GM12801 (cell line): ENCODE data around the gene AEN.

Experiments
- TF ChIP-seq, protein P1 (sequence below): IDR thresholded peaks from one replicate; pipeline ENCODE4 v1.5.1; 2011; ENCODE audit warnings: control low read depth; ENCODE audit not compliant: insufficient read length; ENCODE audit errors: extremely low read depth

Gene AEN

DNA sequence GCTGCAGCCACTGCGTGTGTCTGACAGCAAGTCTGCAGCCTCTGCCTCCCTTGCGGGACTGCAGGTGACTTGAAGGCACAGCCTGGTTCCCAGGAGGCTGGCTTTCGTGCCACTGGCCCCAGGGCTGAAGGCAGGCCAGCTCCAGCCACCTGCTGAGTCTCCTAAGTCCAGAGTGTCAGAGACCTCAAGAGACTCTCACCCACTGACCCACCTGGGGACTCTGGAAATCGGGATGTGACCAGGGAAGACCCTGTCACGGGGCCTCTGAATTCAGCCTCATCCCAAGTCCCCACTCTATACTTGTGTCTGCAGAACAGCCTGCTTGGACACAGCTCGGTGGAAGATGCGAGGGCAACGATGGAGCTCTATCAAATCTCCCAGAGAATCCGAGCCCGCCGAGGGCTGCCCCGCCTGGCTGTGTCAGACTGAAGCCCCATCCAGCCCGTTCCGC is 34.0 kb downstream of the AEN start:
- TF ChIP-seq, protein P1, sequence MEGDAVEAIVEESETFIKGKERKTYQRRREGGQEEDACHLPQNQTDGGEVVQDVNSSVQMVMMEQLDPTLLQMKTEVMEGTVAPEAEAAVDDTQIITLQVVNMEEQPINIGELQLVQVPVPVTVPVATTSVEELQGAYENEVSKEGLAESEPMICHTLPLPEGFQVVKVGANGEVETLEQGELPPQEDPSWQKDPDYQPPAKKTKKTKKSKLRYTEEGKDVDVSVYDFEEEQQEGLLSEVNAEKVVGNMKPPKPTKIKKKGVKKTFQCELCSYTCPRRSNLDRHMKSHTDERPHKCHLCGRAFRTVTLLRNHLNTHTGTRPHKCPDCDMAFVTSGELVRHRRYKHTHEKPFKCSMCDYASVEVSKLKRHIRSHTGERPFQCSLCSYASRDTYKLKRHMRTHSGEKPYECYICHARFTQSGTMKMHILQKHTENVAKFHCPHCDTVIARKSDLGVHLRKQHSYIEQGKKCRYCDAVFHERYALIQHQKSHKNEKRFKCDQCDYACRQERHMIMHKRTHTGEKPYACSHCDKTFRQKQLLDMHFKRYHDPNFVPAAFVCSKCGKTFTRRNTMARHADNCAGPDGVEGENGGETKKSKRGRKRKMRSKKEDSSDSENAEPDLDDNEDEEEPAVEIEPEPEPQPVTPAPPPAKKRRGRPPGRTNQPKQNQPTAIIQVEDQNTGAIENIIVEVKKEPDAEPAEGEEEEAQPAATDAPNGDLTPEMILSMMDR, result no peak

DNA sequence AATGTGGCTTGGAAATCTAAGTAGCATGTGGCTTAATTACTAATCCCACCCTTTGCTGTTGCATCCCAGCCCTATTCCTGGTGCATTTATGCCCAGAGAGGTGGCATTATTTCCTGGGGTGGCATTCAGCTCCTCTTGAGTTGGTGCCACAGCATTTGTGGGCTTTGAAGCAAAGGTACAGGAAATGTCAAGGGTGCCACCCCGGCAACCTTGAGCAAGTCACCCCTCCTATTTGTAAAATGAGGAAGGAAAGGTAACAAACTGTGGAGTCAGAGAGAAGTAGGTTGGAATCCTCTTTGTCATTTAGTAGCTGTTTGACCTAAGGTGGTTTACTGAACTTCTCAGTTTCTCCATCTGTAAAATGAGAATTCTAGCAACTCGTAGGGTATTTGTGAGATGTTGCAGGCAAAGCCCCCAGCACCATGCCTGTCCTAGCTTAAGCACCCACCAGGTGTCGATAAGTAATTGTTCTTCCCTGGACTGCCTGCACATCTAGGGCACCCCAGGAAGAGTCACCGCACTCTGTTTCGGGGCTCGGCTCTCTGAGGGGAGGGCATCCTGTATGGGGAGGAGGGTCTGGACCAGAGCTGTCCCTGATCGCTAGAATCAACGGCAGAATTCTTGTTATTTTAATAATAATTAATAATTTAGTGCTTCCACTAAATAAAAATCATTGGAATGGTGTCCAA is 34.8 kb downstream of the AEN start:
- TF ChIP-seq, protein P1, result no peak

DNA sequence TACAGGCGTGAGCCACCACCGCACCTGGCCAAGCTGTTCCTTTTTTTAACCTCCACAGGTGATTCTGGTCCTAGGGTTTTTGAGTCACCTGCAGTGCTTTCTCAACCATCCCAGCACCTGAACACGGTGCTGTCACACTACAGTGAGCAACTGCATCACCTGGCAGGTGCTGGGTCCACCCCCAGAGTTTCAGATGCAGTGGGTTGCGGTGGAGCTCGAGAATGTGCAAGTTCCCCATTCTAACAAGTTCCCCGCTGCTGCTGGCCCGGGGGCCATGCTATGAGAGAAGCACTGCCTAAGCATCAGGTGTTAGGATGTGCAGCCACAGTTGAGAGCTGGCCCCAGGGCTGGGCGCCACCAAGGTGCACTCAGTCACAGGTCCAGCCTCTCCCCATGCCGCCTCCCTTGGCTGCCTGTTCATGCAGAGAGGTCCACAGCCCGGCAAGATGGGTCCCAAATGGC is 35.7 kb downstream of the AEN start:
- TF ChIP-seq, protein P1, result no peak

DNA sequence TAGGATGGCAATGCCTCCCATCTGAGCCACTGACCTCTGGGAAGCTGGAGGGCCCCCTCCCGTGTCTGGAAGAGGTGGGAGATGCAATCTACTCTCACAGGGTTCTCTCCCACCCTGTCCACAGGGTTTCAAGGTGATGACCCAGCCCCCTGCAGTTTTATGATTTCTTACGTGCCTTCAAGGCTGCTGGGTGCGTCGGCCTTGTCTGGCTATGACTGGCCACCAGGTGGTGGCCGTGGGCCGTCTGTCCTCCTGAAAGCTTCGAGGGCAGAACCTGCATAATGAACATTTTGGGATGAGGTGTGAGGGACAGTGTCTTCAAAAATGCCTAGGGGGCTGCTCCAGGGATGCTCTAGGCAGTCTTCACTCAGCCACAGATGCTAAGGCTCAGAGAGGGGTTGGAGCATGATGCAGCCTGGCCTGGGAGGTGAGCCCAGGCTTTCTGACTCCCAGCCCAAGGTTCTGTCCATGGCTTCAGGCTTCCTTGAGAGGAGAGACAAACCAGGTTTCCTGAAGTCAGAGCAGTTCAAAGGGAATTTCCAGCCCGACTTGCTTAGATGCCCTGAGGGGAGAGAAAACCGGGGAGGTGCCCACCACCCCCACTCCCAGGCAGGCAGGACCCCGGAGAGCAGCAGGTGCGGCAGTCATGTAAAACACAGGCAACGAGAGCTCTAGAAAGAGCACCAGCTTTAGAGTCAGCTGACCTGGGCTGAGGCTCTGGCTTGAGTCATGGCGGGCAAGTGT is 36.4 kb downstream of the AEN start:
- TF ChIP-seq, protein P1, result no peak

DNA sequence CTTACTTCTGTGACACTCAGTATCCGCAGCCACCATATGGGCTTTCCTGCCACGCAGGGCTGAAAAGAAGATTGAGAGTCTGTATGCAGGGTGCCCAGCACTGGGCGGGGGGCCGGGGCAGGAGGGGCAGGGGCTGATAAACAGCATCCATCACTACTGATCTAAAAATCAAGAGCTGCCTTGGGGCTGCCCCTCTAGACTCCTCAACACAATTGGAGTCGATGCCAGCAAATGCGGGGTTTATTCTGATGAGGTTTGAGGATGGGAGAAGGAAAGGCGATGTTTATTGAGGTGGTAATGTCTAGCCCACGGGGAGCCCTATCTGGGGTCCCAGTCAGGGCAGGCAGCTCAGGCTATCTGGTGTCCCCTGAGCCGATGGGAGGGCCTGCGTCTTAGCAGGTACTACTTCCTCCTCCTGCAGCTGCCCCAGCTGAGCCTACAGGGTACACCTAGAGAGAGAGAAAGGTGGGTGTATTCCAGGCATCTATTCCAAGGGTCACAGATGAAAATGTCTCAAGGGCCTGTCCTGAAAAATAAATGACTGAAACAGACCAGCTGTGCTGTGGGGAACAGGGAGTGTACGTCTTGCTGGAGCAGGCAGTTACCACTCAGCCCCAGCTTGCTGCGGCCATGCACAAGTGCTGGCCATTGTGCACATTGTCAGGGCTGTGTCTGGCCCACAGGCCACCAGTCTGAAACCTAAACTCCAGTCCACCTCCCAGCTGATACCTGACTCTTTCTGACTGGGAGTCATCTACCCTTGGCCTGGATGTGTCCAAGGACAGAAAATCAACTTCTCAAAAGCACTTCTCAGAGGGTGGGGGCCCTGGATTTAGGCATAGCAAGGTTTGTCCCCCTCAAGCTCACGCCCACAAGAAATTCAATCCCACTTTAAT is 37.2 kb downstream of the AEN start:
- TF ChIP-seq, protein P1, result no peak

DNA sequence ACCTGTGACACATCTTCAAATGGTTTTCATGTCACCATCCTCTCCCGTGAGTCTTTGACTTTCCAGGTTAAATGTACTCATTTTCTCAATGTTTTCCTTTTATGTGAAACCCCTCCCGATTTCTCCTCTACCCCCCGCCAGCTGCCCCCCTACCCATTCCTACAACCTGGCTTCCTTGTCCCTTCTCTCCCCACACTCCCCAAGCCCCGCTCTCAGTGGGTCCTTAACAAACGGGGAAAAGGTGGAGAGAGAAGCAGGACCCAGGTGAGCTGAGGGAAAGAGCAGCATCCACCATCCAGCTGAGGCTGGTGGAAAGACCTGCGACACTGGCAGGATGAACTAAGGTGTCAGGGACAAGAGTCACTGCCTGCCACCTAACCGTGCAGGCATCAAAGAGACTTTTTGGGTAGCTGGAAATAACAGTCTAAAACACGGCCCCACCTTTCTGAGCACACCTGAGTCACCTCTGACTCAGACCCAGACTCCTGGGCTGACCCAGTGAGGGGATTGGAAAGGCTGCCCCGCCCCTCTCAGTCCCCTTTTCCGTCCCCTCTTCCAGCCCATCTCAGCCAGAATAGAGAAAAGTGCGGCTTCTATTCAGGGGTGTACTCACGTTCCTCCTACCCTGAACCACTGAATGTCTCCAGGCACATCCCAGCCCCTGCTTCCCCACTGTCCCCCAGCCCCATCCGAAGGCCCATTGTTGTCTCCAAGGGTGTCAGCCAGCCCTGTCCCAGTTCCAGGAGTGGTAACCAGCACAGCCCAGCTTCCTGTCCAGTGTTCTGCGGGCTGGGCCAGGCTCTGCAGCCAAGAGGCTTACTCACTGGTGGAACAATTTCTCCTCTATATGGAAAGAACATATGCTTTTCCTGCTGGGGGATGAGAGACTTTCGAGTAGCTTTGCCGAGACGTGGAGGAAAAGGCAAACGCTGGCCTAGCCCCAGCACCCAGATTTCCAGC is 38.1 kb downstream of the AEN start:
- TF ChIP-seq, protein P1, result no peak
